GM12864 (cell line): ENCODE data around the gene ANKRD13C.

Experiments used
- DNase-seq: peaks from one replicate; pipeline ENCODE4 v3.0.0-alpha.2; 2011; ENCODE audit warnings: low read depth
- H3K4me3 ChIP-seq: 2 replicates; pipeline ENCODE4 v1.5.1; 2011; ENCODE audit warnings: mild to moderate bottlenecking, low read depth, low read length, control low read depth
- CTCF ChIP-seq: IDR thresholded peaks from 2 replicates; pipeline ENCODE4 v1.5.1; 2011; ENCODE audit warnings: low read depth, mild to moderate bottlenecking, moderate library complexity, low read length, control low read depth, inconsistent platforms; ENCODE audit errors: missing control alignments

ANKRD13C gene

GRCh38 chr1:70354332-70355110, at the start of gene ANKRD13C:
Gene ANKRD13C, minus strand, starts transcription at chr1:70354722. Its CDS starts 314 bp downstream, at chr1:70354408.
- DNase-seq = peak; percentile 90
- TF ChIP-seq CTCF = peak; percentile 21

GRCh38 chr1:70403759-70404158, 49.2 kb upstream of the ANKRD13C start:
- TF ChIP-seq CTCF = no peak
- no peak for DNase-seq
- H3K4me3 ChIP-seq = no peak overlapping the region

More at GRCh38 chr1:70354332-70355110, at the start of gene ANKRD13C:
- peak within 1 kb of the TSS; percentile 78 for H3K4me3 ChIP-seq

GRCh38 chr1:70401974-70402373, 47.5 kb upstream of the ANKRD13C start:
- no peak for DNase-seq
- H3K4me3 ChIP-seq = no peak overlapping the region
- no peak for TF ChIP-seq CTCF

GRCh38 chr1:70400335-70400734, 45.8 kb upstream of the ANKRD13C start:
- DNase-seq = no peak
- no peak overlapping the region for H3K4me3 ChIP-seq
- no peak for TF ChIP-seq CTCF

- no peak for DNase-seq
- no peak for TF ChIP-seq CTCF
- no peak overlapping the region for H3K4me3 ChIP-seq
These were observed 42.5 kb upstream of the ANKRD13C start for GRCh38 chr1:70397013-70397412.

GRCh38 chr1:70396607-70397006, 42.1 kb upstream of the ANKRD13C start:
- DNase-seq = no peak
- no peak for TF ChIP-seq CTCF
- H3K4me3 ChIP-seq = no peak overlapping the region

GRCh38 chr1:70392626-70393025, 38.1 kb upstream of the ANKRD13C start:
- no peak for TF ChIP-seq CTCF
- H3K4me3 ChIP-seq = no peak overlapping the region
- DNase-seq = no peak
